Effector memory CD8-positive, alpha-beta T cell (primary cell): ENCODE results near the gene TRPM2.
A peak's percentile ranks its signal among the peaks of the same experiment; 100 is the strongest.

Source experiments
- ATAC-seq: fragments of 150-1000 bp; cut with Tn5 transposase; replicated peaks from 2 replicates; pipeline ENCODE4 v1.10.0; 2021; ENCODE audit warnings: mild to moderate bottlenecking, moderate library complexity
- DNase-seq, 3 experiments: peaks; one replicate each; pipeline ENCODE4 v3.0.0; 2021
- H3K27ac Mint-ChIP-seq, 2 donors: one replicate each; pipeline ENCODE4 v1.8.0; 2022; ENCODE audit warnings: mild to moderate bottlenecking in 2 of 2, mixed read lengths in 2 of 2, moderate library complexity in 2 of 2
- H3K27me3 Mint-ChIP-seq, 2 donors: one replicate each; pipeline ENCODE4 v1.8.0; 2022; ENCODE audit warnings: mixed read lengths in 2 of 2
- H3K36me3 Mint-ChIP-seq: one replicate; pipeline ENCODE4 v1.8.0; 2022; ENCODE audit warnings: mild to moderate bottlenecking, moderate library complexity, mixed read lengths; ENCODE audit not compliant: insufficient read depth
- H3K4me1 Mint-ChIP-seq, 2 donors: one replicate each; pipeline ENCODE4 v1.8.0; 2022; ENCODE audit warnings: low read depth in 2 of 2, mixed read lengths in 2 of 2
- H3K4me3 Mint-ChIP-seq, 2 donors: one replicate each; pipeline ENCODE4 v1.8.0; 2022; ENCODE audit warnings: mild to moderate bottlenecking in 2 of 2, mixed read lengths in 2 of 2, moderate library complexity in 2 of 2
- H3K9me3 Mint-ChIP-seq, 2 donors: one replicate each; pipeline ENCODE4 v1.8.0; 2022; ENCODE audit warnings: mixed read lengths in 2 of 2

Gene TRPM2

DNA sequence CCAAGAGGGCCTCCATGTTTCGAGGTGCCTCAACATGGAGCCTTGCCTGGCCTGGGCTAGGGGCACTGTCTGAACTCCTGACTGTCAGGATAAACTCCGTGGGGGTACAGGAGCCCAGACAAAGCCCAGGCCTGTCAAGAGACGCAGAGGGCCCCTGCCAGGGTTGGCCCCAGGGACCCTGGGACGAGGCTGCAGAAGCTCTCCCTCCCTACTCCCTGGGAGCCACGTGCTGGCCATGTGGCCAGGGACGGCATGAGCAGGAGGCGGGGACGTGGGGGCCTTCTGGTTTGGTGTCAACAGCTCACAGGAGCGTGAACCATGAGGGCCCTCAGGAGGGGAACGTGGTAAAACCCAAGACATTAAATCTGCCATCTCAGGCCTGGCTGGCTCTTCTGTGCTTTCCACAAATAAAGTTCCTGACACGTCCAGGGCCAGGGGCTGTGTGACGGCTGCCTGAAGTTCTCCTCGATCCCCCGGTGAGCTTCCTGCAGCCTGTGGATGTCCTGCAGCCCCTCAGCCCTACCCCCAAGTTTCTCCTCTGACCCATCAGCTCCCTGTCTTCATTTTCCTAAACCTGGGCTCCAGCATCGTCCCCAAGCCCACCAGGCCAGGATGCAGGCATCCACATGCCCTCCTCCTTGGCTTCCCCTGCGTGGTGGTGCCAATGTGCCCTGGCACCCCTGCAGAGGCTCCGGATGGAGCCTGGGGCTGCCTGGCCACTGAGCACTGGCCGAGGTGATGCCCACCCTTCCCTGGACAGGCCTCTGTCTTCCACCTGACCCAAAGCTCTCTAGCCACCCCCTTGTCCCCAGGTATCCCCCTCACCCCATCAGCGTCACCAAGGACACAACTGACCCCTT is 89.1 kb downstream of the TRPM2 start:
- H3K4me3 Mint-ChIP-seq = no peak overlapping the region
- DNase-seq = no peak
- no peaks in the 10 kb centered on the region for H3K9me3 Mint-ChIP-seq
- ATAC-seq = no peak
- H3K27me3 Mint-ChIP-seq = peaks cover 22 to 33% of the 10 kb centered on the region in 2 donors
- no peaks in the 10 kb centered on the region for H3K4me1 Mint-ChIP-seq
- peaks cover 4% of the 10 kb centered on the region for H3K36me3 Mint-ChIP-seq
- H3K27ac Mint-ChIP-seq = peak overlapping the region in 1 of 2 donors; percentile 68

DNA sequence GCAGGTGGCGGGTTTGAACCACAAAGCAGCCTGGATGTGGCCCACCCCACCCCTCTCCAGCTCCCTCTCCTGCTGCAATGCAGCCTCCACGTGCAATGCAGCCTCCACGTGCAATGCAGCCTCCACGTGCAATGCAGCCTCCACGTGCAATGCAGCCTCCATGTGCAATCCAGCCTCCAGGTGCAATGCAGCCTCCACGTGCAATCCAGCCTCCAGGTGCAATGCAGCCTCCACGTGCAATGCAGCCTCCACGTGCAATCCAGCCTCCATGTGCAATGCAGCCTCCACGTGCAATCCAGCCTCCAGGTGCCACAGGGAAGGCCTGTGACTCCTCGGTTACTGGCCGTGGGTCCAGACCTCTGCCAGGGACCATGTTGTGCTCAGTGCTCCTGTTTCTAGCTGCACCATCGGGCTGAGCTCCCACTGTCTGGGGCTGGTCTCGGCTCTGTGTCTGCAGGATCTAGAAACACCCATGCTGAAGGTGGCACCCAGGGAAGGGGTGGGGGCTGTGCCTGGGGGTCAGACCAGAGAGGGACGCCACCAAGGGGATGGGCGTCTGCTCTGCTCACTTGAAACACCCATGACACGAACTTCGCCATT is 90.0 kb downstream of the TRPM2 start:
- H3K27me3 Mint-ChIP-seq = peaks cover 29 to 42% of the 10 kb centered on the region in 2 donors

DNA sequence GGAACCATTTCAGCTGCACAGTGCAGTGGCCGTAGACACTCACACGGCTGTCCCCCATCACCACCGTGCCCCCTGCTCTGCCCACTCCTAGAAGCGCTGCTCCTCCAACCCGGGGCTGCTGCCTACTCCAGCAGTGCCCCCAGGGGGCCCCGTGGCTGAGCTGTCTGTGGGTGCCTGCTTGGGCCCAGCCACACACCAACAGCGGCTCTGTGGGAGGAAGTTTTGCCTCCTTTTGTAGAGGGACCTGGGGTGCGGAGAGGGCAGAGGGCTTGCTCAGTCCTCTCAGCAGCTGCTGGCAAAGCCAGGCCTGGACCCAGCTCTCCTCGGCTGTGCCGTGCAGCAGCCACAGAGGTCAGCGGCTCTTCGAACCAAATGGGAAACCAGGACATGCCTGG is 90.5 kb downstream of the TRPM2 start:
- H3K27me3 Mint-ChIP-seq = peaks cover 32 to 47% of the 10 kb centered on the region in 2 donors
- ATAC-seq = no peak
- no peaks in the 10 kb centered on the region for H3K4me1 Mint-ChIP-seq
- peaks cover 4% of the 10 kb centered on the region for H3K36me3 Mint-ChIP-seq
- H3K9me3 Mint-ChIP-seq = no peaks in the 10 kb centered on the region
- no peak for DNase-seq
- H3K4me3 Mint-ChIP-seq = no peak overlapping the region
- H3K27ac Mint-ChIP-seq = no peak overlapping the region

More for the DNA sequence above, 90.0 kb downstream of the TRPM2 start:
- H3K9me3 Mint-ChIP-seq = no peaks in the 10 kb centered on the region
- H3K4me3 Mint-ChIP-seq = no peak overlapping the region
- peaks cover 4% of the 10 kb centered on the region for H3K36me3 Mint-ChIP-seq
- DNase-seq (no peak), ATAC-seq (no peak)
- H3K27ac Mint-ChIP-seq = peak overlapping the region in 1 of 2 donors; percentile 68
- H3K4me1 Mint-ChIP-seq = no peaks in the 10 kb centered on the region

DNA sequence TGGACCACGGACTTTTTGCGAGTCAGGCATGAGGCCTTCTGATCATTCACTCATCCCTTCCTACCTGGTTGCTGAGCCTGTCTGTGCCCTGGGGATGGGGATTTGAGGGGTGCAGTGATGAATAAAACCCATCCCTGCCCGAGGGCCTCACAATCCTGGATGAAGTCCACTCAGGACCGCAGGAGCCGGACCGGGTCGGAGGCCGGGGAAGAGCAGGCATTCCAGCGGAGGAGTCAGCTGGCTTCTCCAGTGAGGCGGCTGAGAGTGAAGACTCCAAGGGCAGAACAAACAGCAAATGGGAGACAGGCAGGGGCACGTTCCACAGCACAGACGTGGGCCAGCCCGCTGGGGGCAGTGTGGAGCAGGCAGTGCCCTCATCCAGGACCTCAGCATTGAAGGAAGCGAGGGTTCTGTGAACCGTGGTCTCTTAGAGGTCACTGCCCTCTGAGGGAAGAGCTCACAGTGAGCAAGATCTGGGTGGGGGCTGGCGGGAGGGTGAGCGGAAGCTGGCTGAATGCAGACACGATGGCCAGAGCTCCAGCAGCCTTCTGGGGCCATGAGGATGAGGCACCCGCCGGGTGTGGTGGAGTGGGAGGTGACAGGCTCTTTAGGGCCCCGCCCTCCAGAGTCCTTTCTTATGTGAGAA is 91.0 kb downstream of the TRPM2 start:
- Mint-ChIP-seq H3K36me3 (peaks cover 4% of the 10 kb centered on the region), H3K27ac (no peak overlapping the region), H3K9me3 (no peaks in the 10 kb centered on the region), H3K4me1 (no peaks in the 10 kb centered on the region), H3K4me3 (no peak overlapping the region), H3K27me3 (peaks cover 37 to 52% of the 10 kb centered on the region in 2 donors)
- ATAC-seq (no peak), DNase-seq (no peak)

DNA sequence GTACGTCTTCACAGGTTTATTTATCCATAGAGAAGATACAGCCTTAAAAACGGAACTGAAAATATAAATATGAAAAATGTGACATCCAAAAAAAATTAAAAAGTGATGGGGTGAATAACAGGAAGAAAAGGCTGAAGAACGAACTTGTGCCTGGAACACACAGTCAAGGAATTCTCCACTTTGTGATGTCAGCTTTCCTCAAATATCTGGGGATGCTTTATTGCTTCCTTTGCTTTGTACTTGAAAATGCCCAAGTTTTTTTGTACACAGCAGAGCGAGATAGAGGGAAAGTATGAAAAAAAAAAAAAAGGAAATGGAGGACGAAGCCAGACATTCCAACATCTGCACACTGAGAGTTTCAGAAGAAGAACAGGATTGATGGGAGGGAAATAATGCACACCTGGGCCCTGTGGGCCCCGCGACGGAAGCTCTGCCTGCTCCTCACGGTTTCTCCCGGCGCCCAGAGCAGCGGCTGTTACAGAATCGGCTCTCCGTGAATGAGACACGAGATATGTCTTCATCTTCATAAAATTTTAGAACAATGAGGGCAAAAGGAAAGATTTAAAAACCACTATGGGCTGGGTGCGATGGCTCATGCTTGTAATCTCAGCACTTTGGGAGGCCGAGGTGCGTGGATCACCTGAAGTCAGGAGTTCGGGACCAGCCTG is 91.9 kb downstream of the TRPM2 start:
- DNase-seq (no peak), ATAC-seq (no peak)
- Mint-ChIP-seq H3K27ac (no peak overlapping the region), H3K27me3 (peaks cover 41 to 61% of the 10 kb centered on the region in 2 donors), H3K4me3 (no peak overlapping the region), H3K4me1 (no peaks in the 10 kb centered on the region), H3K9me3 (no peaks in the 10 kb centered on the region), H3K36me3 (peaks cover 1% of the 10 kb centered on the region)

DNA sequence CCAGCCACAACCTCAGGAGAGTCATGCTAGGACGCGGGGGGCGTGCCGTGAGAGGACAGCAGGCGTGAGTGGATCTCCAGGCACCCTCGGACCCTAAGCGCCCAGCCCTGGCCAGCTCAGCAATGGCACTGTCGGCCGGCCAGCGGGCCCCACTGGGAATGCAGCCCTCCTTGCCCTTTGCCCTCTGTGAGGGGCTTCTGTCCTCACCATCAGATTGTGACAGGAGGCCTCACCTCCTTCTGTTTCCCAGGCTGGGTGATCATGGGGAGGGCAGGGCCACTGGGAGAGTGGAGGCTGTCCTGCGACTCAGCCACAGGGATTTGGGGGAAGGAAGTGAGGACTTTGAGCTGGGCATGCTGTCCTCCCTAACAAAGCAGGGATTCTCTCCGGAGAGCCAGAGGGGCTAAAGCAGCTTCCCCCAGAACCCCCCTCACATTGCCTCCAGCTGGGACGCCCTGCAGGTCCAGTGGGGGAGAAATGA is 95.3 kb downstream of the TRPM2 start:
- no peaks in the 10 kb centered on the region for H3K36me3 Mint-ChIP-seq
- H3K9me3 Mint-ChIP-seq = no peaks in the 10 kb centered on the region
- no peak overlapping the region for H3K4me3 Mint-ChIP-seq
- ATAC-seq = no peak
- H3K4me1 Mint-ChIP-seq = no peaks in the 10 kb centered on the region
- no peak for DNase-seq
- peaks cover 49 to 68% of the 10 kb centered on the region in 2 donors for H3K27me3 Mint-ChIP-seq
- no peak overlapping the region for H3K27ac Mint-ChIP-seq

DNA sequence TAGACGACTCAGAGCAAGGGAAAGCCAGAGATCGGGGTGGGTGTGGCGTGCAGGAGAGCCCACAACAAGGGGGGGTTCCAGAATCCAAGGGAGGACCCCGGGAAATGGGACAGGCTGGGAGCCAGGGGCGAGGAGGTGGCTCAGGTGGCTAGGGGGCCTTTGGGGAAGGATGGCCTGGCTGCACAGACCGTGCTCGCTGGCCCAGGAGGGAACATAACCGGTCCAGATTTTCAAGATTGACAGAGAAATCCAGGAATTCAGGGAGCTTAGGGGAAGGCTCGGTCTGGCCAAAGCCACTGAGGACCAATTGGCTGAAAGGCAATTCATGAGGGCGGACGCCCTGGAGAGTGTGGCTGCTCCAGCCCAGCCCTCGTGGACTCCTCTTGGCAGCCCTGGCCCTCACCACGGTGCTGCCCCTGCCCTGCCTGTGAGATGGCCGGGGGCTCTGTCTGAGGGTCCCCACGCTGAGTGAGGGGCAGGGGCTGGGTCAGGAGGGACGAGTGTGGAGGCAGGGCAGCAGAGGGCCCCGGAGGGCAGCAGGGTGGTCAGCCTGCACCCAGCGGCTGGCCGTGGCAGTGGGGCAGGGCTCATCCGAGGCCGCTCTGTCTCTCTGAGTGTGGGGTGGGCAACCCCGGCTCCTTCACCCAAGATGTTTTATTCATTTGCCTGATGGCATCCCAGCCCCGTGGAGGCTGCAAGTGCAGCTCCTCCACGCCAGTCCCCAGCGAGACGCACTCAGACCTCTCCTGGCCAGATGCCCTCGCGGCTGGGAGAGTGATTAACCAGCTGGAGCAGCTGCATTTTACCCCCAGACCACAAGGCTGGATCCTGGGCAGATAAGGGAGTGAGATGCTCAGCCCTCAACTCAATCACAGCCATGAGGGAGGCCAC is 96.3 kb downstream of the TRPM2 start:
- peaks cover 0 to 5% of the 10 kb centered on the region in 2 donors for H3K9me3 Mint-ChIP-seq
- ATAC-seq (no peak), DNase-seq (no peak)
- peaks cover 42 to 58% of the 10 kb centered on the region in 2 donors for H3K27me3 Mint-ChIP-seq
- H3K4me3 Mint-ChIP-seq = no peak overlapping the region
- no peaks in the 10 kb centered on the region for H3K4me1 Mint-ChIP-seq
- H3K36me3 Mint-ChIP-seq = no peaks in the 10 kb centered on the region
- H3K27ac Mint-ChIP-seq = no peak overlapping the region

DNA sequence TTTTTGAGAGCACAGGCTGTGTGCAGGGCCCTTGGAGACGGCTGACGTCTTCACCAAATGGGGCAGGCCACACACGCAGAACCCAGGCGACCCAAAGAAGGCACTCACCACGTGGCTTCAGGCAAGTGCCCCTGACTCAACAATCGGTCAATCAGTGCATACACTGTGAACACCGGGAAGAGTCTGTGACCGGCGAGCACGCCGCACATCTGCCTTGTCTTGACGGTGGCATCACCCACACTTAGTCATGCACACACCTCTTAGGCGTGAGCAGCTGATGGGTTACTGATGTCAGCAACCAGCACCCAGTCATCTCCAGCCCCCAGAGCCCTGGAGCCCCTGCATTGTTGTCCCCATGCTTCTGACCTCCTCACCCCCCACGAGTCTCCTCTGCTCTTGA is 97.0 kb downstream of the TRPM2 start:
- ATAC-seq (no peak), DNase-seq (no peak)
- H3K4me1 Mint-ChIP-seq = no peaks in the 10 kb centered on the region
- peaks cover 0 to 5% of the 10 kb centered on the region in 2 donors for H3K9me3 Mint-ChIP-seq
- no peaks in the 10 kb centered on the region for H3K36me3 Mint-ChIP-seq
- peaks cover 35 to 51% of the 10 kb centered on the region in 2 donors for H3K27me3 Mint-ChIP-seq
- no peak overlapping the region for H3K27ac Mint-ChIP-seq
- H3K4me3 Mint-ChIP-seq = no peak overlapping the region

DNA sequence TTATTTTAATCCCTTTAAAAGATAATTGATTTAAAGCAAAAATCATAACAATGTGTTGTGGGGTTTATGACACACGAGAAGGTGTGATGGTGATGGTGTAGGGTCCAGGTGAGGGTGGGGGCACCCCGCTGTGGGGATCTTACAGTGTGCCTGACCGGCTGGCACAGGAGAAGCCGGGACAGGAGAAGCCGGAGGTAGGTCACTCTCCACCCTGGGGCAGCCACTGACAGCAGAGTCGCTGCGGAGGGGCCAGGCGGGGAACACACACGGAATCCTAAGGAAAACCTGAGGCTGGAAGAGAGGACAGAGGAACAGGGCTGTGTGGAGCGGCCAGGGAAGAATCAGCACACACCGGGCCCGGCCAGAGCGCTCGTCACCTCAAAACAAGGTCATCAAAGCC is 97.6 kb downstream of the TRPM2 start:
- H3K4me3 Mint-ChIP-seq = no peak overlapping the region
- no peak for ATAC-seq
- H3K27me3 Mint-ChIP-seq = peaks cover 33 to 48% of the 10 kb centered on the region in 2 donors
- H3K36me3 Mint-ChIP-seq = no peaks in the 10 kb centered on the region
- no peak overlapping the region for H3K27ac Mint-ChIP-seq
- DNase-seq = no peak
- H3K9me3 Mint-ChIP-seq = peaks cover 0 to 5% of the 10 kb centered on the region in 2 donors
- no peaks in the 10 kb centered on the region for H3K4me1 Mint-ChIP-seq

DNA sequence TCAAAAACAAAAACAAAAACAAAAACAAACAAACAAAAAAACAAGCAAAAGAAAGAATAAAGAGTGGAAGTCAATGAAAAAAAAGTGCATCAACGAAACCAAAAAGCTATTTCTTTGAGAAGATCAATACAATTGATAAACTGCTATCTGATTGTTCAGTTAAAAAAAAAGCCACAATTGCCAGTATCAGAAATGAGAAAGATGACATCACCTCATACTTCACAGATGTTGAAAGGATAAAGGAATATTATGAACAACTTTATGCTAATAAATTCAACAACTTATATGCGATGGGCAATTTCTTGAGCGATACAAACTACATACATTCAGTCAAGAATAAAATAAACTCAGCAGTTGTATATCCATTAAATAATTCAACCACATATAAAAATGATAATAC is 99.7 kb downstream of the TRPM2 start:
- Mint-ChIP-seq H3K27me3 (peaks cover 21 to 34% of the 10 kb centered on the region in 2 donors), H3K36me3 (no peaks in the 10 kb centered on the region), H3K27ac (no peak overlapping the region), H3K9me3 (peaks cover 0 to 5% of the 10 kb centered on the region in 2 donors), H3K4me3 (no peak overlapping the region), H3K4me1 (no peaks in the 10 kb centered on the region)
- ATAC-seq (no peak), DNase-seq (no peak)

DNA sequence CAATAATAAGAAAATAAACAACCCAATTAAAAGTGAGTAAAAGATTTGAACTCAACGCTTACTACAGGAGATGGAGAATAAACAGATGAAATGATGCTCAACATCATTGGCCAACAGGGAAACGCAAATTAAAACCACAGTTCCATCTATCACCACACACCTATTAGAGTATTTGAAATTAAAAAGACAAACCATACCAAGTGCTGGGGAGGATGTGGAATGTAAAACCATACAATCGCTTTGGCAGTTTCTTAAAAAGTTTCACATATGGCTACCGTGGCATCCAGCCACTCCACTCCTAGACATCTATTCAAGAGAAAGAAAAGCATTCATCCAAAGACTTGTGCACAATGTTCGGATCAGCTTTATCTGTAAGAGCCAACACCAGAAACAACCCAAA is 100.6 kb downstream of the TRPM2 start:
- Mint-ChIP-seq H3K27ac (no peak overlapping the region), H3K9me3 (peaks cover 0 to 5% of the 10 kb centered on the region in 2 donors), H3K27me3 (peaks cover 15 to 24% of the 10 kb centered on the region in 2 donors)

DNA sequence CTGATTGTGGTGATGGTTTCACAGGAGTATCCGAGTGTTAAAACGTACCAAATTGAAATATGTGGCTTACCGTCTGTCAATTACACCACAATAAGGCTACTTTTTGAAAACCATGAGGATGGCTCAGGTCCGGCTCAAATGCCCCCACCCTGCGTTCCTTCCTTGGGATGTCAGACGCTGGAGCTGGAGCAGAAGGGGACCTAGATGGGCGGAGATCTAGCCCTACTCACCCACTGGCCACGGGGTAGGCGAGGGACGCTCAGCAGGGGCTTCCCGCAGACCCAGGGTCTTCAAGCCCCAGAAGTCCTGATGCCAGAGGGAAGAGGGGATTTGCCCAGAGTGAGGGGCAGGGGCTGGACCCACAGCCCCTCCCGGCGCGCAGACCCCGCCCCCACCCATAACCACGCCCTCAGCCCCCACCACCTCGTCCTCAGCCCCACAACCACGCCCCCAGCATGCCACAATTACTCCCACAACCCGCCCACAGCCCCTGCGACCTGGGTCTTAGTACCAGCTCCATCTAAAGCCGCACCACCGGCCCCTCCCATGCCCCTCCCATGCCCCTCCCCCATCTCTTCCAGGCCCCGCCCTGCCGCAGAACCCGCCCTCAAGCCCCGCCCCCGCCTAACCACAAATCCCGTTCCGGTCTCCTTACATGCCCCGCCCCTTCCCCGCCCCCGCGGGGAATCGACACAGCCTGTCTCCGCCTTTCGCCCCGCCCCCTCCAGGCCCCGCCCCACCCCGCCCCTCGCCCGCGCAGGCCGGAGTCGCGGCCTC is 101.5 kb downstream of the TRPM2 start, which contains the start of gene LRRC3:
Gene LRRC3, plus strand, starts transcription at position 764 of the 777 bp plus-strand sequence. CDS start 1,135 bp downstream, outside the sequence.
- H3K4me3 Mint-ChIP-seq = peak within 1 kb of the TSS; percentile 70 to 72
- peaks cover 8 to 16% of the 10 kb centered on the region in 2 donors for H3K27me3 Mint-ChIP-seq
- ATAC-seq (peak; percentile 85), DNase-seq (peak; percentile 48 to 61 (median 56))
- no peaks in the 10 kb centered on the region for H3K4me1 Mint-ChIP-seq
- H3K9me3 Mint-ChIP-seq = peaks cover 0 to 5% of the 10 kb centered on the region in 2 donors
- H3K27ac Mint-ChIP-seq = no peak within 1 kb of the TSS
- no peaks in the 10 kb centered on the region for H3K36me3 Mint-ChIP-seq

More for the DNA sequence above, 100.6 kb downstream of the TRPM2 start:
- Mint-ChIP-seq H3K4me3 (peak overlapping the region; percentile 41 to 70), H3K4me1 (no peaks in the 10 kb centered on the region), H3K36me3 (no peaks in the 10 kb centered on the region)
- ATAC-seq (no peak), DNase-seq (no peak)
